HG03097 (cell line): Measurements from ENCODE around the gene NT5DC2.
"Not testable (repeated sequence)": the region's sequence is repeated elsewhere in the genome, so short reads cannot be mapped to it uniquely, and the experiment has no call there.

Experiments used
- ATAC-seq: cut with Tn5 transposase; IDR thresholded peaks from one replicate; pipeline ENCODE4 v1.9.1; 2021; ENCODE audit not compliant: unreplicated experiment, low FRiP score

Gene NT5DC2

DNA sequence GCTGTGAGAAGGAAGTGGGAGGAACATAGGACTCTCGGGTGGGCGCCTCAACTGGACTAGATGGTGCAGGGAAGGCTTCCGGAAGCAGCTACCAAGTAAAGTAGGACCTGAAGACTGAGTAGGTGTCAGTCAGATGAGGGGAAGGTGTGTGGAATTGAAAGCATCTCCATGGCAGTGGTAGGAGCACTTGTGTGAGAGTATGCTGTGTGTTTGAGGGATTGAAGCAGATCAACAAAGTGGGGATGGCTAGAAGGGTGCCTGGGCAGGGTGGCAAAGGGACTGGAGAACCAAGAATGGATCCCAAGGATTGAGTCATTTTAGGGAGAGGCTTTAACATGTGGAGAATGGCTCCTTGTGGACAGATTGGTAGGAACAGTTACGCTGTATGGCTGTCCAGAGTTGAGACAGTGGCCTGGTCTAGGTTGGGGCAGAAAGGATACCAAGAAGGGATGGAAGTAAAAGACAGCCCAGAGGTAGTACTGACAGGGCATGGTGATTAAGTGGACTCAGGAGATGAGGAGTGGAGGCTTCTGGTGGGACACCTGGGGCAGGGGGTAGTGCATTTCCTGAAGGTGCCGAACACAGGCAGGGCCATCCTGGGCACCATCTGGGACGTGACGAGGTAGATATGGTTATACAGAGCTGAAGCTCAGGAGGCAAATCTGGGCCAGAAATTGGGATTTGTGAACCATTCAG, 4.2 kb upstream of the NT5DC2 start:
- no peak for ATAC-seq

- ATAC-seq, result no peak
Measured at GRCh38 chr3:52537165-52537620, 3.5 kb upstream of the NT5DC2 start.

GRCh38 chr3:52536369-52537164, 2.9 kb upstream of the NT5DC2 start, which contains the start of gene UQCC5:
Gene UQCC5 (plus strand): TSS chr3:52536605. CDS start chr3:52536756, 151 bp downstream.
- ATAC-seq, result peak; percentile 84

- no peak for ATAC-seq
Measured at GRCh38 chr3:52536112-52536368, 2.4 kb upstream of the NT5DC2 start.

- no peak for ATAC-seq
Measured at GRCh38 chr3:52535411-52536111, 1.9 kb upstream of the NT5DC2 start.

DNA sequence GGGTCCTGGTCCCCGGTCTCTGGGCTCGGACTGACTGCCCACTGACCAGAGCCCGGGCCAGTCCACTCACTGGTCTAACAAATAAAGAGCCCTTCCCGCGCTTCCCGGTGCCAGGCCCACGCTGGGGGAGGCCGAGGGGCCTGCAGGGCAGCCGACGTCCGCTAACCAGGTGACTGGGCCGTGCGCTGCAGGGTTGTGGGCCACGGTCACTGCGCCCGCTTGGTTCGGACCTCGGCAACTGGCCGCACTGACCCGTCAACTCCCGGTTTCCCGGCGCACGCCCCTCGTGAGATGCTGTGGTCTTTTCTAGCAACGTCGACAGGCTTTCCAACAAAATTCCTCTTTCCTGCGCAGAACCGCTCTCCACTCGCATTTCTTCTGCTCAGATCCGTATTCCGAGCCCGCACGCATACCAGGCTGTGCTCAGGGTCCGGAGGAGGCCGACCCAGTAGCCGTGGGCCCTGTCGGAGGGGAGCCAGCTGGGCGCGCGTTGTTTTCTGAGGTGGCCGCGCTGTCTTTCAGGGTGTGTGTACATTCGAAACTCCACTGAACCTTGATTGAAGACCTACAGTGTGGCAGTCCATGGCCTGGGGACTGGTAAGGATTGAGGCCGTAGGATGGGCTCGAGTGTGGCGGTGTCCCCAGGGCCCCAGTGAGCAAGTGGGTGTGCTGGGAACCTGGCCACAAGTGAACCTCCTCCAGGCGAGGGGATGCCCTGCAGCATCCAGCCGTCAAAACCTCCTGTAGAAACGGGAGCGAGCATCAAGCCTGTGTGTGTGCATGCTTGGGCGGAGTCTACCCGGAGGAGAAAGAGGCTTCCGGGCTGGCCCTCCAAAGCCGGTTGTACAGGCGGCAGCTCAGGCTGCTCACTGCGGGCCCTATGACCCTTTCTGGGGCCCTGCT, 875 bp upstream of the NT5DC2 start:
- no peak for ATAC-seq

GRCh38 chr3:52532838-52533622, 627 bp downstream of the NT5DC2 start:
- no peak for ATAC-seq

DNA sequence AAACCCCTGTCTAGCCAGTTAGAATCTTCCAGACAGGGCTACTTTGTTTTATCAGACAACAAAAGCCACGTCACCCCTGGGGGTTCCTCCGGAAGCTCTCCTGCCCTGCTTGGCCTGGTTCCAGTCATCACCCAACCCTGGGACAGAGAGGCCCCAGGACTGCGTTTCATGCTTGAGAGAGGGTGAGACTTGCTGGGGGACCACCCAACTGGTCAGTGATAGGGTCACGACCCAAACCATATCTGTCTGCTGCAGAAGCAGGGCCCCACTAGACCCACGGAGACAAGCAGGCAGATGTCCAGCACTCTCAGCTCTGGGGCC, 1.2 kb downstream of the NT5DC2 start:
- no peak for ATAC-seq

DNA sequence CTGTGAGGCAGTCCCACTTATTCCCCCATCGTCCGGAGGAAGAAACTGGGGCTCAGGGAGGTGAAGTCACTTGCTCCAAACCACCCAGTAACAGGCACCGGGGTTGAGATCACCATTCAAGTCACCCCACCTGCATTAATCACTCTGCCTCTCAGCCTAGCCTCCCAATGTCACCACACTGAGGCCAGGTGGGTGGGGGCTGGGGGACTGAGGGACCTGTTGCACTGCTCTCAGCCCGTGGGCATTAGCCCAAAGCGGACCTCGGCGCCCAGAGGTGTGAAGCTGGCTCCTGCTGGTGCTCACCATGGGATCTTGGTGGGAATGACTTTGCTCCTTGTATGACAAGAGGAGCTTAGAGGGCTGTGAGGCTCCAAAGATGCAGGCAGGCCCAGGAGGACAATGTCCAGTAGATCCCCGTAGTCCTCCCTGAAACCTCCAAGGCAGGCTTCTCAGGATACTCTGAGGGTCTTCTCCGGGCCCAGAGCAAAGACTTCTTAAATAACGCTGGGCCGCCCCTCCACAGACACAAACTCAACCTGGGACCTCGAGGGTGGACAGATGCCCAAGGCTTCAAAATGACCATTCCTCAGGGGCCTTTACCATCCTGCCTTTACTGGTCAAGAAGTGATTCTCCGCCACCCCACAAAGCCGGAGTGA, 1.7 kb downstream of the NT5DC2 start:
- no peak for ATAC-seq

- ATAC-seq, result no peak
Measured at GRCh38 chr3:52530918-52531826, 2.5 kb downstream of the NT5DC2 start.

DNA sequence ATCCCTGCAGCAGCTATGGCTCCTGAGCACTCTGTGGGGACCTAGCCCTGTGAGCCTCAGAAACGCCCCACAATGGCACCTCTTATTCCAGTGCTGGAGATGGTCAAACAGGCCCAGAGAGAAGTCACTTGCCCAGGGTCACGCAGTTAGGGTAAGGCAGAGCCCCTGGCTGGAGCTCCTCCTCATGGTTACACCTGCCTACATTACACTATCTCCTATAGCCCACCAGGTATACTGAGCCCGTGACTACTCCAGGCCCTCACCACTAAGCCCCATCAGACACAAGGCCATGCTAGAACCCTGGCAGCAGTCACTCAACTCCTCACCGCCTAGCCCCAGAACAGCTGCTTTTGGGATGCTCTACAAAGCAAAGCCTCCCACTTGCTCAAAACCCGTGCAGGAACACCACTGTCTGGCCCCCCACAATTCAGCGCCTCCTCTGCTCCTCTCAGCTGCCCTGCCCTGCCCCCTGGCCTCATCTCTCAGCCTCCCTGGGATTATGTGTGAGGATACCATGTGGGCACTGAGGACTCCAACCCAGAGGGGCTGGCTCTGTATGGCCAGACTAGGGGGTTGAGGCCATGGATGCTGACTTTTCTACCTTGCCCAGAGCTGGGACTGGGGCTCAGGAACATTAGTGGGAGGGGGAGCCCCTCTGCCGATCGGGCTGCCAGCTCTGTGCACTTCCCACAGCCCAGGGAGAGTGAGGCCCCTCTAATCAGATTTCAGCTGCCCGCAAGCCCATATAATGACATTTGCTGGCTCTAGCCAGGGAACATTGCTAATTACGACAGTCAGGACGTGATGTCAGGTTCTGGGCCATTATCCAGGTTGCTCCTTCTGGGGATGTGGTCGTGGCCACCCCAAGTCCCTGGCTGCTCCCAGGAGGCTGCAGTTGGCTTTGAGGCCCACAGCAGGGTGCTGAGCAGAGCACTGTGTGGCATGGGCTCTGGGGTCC, 4.0 kb downstream of the NT5DC2 start:
- ATAC-seq, result no peak

DNA sequence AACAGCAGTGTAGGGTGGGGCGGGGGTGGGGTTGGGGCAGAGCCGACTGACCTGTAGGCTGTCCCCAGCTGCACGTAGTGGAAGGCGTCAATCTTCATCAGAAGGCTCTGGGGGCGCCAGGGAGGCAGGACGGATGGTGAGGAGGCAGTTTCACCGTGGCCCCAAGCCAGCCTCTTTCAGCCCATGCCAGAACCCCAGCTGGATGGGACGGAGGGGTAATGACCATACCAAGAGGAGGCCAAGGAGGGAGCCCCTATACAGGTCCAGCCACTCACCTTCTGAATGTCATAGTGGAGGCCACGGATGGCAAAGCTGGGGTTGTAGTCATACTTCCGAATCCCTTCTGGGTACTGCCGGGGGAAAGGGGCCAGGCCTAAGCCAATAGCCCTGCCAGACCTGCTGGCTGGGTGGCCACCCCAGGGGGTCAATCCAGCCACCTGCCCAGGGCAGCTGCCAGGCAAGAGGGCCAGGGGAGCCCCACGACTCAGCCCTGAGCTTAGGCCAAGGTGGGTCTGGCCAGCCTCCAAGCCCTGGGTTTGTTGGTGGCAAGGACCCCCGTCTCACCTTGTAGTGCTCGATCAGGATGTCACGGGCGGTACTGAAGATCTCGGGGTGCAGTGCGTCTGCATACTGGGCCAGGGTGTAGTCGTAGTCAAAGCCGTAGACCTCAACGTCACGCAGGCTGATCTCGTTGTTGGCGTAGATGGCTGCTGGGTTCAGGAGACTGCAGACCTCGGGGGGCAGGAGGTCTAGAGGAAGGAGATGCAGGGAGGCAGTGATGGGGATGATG, 4.9 kb downstream of the NT5DC2 start:
- no peak for ATAC-seq

DNA sequence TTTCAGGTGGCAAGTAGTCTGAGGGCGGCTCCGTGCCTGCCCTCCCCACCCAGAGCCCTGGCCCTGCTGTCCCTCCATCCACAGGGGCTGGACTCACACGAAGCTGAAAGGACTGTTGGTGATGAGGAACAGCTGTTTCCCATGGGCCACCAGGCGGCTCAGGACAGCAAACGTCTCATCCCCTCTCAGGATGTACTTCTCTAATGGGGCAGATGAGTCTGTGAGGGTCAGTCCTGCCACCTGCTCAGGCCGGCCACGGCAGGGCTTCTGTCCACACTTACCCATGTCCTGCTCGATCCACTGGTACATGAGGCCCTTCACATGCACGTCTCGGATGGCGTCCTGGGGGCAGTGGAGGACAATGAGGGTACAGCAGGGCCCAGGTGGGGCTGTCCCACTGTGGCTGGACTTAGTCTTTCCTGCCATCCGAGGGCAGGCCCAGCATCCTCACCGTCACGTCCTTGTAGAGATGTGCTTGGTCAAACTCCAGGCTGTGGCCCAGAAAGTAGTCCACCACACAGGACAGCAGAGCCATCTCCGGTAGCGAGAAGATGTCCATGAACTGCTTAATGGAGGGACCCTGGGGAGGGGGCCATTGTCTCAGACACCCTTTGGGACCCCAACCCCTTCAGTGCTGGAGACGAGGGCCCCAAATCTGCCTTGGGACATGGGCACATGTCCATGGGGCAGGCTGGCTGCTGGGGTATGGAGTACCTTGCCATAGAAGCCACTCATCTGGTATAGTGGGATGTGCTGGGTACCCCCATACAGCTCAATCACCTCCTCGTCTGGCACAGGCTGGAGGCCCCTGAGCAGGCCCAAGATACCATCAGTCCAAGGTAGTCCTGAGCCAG, 5.7 kb downstream of the NT5DC2 start:
- ATAC-seq, result no peak

GRCh38 chr3:52527039-52527731, 6.5 kb downstream of the NT5DC2 start:
- no peak for ATAC-seq

GRCh38 chr3:52526671-52527038, 7.0 kb downstream of the NT5DC2 start:
- not testable (repeated sequence) for ATAC-seq
